Stimulated activated CD4-positive, alpha-beta T cell treated with anti-CD3 and anti-CD28 coated beads, Interleukin-2, amount 100 ng/mL, for 24 hours (primary cell): ENCODE results near the gene OCIAD1.
"Not testable (repeated sequence)": the region's sequence is repeated elsewhere in the genome, so short reads cannot be mapped to it uniquely, and the experiment has no call there.

ENCODE experiments used
- DNase-seq, 2 donors: peaks; one replicate each; pipeline ENCODE4 v3.0.0-alpha.2; 2020

The OCIAD1 gene

DNA sequence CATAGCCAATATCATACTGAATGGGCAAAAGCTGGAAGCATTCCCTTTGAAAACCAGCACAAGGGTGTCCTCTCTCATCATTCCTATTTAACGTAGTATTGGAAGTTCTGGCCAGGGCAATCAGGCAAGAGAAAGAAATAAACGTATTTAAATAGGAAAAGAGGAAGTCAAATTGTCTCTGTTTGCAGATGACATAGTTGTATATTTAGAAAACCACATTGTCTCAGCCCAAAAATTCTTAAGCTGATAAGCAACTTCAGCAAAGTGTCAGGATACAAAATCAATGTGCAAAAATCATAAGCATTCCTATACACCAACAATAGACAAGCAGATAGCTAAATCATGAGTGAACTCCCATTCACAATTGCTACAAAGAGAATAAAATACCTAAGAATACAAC is 9.5 kb upstream of the OCIAD1 start:
- DNase-seq: not testable (repeated sequence)

- DNase-seq: no peak
These were observed 3.3 kb upstream of the OCIAD1 start for GRCh38 chr4:48827622-48828021.

GRCh38 chr4:48831532-48832030 is 693 bp downstream of the OCIAD1 start:
- DNase-seq: no peak

DNA sequence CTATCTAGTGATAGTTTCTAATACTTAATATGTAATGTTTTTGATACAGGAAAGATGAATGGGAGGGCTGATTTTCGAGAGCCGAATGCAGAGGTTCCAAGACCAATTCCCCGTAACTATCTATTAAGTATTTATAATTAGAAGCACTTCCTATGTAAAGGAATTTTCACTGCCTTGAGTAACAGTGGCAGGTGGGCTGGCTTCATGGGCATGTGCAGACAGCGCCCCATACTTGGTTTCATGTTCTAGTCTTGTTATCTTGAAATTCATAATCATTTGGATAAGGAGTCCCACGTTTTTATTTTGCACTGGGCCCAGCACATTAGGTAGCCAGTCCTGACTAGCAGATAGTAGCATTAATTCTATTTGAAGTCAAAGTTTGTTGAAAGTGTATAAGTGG is 1.7 kb downstream of the OCIAD1 start:
- DNase-seq: no peak

- no peak for DNase-seq
These were observed 5.8 kb downstream of the OCIAD1 start for GRCh38 chr4:48836658-48837057.

- DNase-seq: no peak
These were observed 10.3 kb downstream of the OCIAD1 start for GRCh38 chr4:48841045-48841827.

GRCh38 chr4:48844843-48845242 is 14.0 kb downstream of the OCIAD1 start:
- no peak for DNase-seq

DNA sequence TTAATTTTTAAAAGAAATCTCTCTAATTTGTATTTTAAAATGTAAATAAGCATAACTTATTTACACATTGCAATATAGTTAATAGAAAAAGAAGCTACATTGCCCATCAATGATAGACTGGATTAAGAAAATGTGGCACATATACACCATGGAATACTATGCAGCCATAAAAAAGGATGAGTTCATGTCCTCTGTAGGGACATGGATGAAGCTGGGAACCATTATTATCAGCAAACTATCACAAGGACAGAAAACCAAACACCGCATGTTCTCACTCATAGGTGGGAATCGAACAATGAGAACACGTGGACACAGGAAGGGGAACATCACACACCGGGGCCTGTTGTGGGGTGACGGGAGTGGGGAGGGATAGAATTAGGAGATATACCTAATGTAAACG is 17.9 kb downstream of the OCIAD1 start:
- not testable (repeated sequence) for DNase-seq

DNA sequence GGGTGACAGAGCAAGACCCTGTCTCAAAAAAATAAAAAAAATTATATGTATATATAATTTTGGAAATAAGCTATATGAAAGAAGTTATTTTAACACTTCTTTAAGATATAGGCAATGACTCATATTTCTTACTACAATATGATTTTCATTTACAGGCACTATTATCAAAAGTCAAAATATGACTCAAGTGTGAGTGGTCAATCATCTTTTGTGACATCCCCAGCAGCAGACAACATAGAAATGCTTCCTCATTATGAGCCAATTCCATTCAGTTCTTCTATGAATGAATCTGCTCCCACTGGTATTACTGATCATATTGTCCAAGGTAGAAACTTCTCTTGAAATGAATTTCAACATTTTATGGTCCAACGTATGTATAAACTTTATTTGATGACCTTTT is 20.8 kb downstream of the OCIAD1 start:
- no peak for DNase-seq

DNA sequence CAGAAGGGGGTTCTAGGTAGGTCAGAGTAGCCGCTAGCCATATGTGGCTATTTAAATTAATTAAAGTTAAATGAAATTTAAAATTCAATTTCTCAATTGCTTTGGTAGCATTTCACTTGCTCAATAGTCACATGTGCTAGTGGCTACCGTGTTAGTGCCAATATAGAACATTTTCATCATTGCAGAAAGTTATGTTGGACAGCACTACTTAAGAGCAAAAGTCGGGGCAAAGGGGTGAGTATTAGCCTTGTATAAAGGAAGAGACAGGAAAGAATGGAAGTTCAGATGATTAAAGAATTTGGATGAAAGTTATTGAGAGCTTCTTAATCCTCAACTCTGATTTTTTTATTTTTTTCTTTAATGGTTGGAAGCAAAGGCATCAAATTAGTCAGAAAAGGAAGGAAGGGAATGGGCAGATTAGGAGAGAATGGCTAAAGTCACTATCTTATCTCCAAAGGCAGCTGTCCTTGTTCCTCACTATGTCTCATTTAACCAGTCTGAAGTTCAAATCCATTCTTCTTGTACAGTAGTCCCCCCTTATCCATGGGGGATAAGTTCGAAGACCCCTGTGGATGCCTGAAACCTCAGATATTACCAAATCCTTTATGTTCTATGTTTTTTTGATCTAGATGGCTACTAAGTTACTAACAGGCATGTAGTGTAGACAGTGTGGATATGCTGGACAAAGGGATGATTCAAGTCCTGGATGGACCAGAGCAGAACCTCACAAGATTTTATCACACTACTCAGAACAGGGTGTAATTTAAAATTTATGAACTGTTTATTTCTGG is 22.9 kb downstream of the OCIAD1 start:
- no peak for DNase-seq

DNA sequence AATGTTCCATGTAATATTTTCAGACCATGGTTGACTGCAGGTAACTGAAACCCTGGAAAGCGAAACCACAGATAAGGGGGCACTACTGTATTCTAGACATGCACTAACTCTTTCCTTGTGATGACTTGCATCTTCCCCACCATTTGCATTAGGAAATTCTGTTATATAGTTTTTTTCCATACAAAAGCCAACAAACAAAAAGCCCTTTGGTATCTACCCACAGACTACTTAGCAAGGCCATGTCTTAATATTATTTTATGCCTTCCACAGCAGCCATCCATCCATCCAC is 23.5 kb downstream of the OCIAD1 start:
- DNase-seq: no peak

- no peak for DNase-seq
These were observed 24.1 kb downstream of the OCIAD1 start for GRCh38 chr4:48854982-48855381.

- no peak for DNase-seq
These were observed 27.2 kb downstream of the OCIAD1 start for GRCh38 chr4:48858130-48858529.

- DNase-seq: no peak
These were observed 31.1 kb downstream of the OCIAD1 start for GRCh38 chr4:48862038-48862437.

- no peak for DNase-seq
These were observed 31.8 kb downstream of the OCIAD1 start for GRCh38 chr4:48862661-48863060.

DNA sequence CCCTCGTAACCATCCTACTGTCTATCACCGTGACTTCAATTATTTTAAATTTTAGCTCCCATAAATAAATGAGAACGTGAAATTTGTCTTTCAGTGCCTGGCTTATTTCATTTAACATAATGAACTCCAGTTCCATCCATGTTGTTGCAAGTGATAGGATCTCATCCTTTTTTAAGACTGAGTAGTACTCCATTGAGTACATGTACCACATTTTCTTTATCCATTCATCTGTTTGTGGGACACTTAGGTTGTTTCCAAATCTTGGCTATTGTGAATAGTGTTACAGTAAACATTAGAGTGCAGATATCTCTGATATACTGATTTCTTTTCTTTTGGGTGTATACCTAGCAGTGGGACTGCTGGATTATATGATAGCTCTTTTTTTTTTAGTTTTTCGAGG is 32.8 kb downstream of the OCIAD1 start:
- DNase-seq: no peak

- not testable (repeated sequence) for DNase-seq
These were observed 33.8 kb downstream of the OCIAD1 start for GRCh38 chr4:48864696-48865095.

DNA sequence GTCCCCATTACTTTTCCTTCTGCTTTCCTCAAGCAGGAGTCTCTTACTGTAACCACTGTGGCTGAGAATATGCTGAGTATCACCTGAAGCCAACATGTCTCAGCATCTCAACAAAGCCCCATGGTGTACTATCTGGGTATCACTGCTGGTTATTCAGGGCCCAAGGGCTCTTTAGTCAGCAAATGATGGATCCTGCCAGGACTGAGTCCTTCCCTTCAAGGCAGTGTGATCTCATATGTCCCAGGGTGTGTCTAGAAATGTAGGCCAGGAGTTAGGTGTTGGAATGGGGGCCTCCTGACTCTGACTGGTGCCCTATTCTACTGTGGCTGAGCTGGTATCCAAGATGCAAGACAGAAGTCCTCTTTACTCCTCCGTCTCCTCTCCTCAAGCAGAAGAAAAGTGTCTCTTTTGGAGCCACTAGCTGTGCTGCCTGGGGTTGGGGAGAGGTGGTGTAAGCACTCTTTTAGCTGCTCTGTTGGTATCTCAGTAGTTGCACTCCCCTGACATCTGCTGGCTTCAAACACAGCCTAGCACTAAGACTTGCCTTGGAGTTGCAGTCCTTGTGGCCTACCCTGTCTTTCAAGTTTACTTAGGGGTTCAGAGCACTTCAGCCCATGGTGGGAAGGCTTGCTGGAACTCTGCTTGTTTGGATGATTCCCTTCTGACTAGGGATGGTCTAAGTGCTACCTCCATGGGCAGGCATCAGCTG is 47.1 kb downstream of the OCIAD1 start:
- DNase-seq: no peak

GRCh38 chr4:48879561-48880442 is 48.9 kb downstream of the OCIAD1 start:
- no peak for DNase-seq

DNA sequence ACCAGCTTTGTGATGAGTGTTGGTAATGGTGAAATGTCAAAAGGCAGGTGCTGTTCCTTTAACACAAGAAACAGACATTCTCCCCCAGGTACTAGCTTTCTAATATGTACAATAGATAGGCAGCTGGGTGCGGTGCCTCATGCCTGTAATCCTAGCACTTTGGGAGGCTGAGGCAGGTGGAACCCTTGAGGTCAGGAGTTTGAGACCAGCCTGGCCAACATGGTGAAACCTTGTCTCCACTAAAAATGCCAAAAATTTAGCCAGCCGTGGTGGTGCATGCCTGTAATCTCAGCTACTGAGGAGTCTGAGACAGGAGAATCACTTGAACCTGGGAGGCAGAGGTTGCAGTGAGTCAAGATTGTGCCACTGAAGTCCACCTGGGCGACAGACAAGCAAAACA is 50.8 kb downstream of the OCIAD1 start:
- not testable (repeated sequence) for DNase-seq

- not testable (repeated sequence) for DNase-seq
These were observed 58.9 kb downstream of the OCIAD1 start for GRCh38 chr4:48889750-48890149.

- DNase-seq: no peak
These were observed 60.2 kb downstream of the OCIAD1 start for GRCh38 chr4:48891028-48891619.
